ENCODE data around the gene ANKRD17.
"Not testable (repeated sequence)": the region's sequence is repeated elsewhere in the genome, so short reads cannot be mapped to it uniquely, and the experiment has no call there.

Gene ANKRD17

GRCh38 chr4:73272816-73273215 lies 14.2 kb upstream of the ANKRD17 start:
- H3K36me3 ChIP-seq (ENCODE audit: control insufficient read depth, insufficient read depth, low read length): no peaks in the 10 kb centered on the region
- no peaks in the 10 kb centered on the region for H3K4me1 ChIP-seq (ENCODE audit: control insufficient read depth, insufficient read depth, low read length)
- H3K27me3 ChIP-seq (ENCODE audit: control insufficient read depth, insufficient read depth, low read length): no peaks in the 10 kb centered on the region
- H3K9me3 ChIP-seq (ENCODE audit: control insufficient read depth, insufficient read depth, low read length): peaks cover 5% of the 10 kb centered on the region; the same call in 1 of the 2 replicates
- H3K9ac ChIP-seq (ENCODE audit: low read depth, low read length): no peak overlapping the region
- no peak overlapping the region for H3K27ac ChIP-seq (ENCODE audit: low read depth, low read length)
- no peak overlapping the region for H3K4me3 ChIP-seq (ENCODE audit: low read depth, low read length)

DNA sequence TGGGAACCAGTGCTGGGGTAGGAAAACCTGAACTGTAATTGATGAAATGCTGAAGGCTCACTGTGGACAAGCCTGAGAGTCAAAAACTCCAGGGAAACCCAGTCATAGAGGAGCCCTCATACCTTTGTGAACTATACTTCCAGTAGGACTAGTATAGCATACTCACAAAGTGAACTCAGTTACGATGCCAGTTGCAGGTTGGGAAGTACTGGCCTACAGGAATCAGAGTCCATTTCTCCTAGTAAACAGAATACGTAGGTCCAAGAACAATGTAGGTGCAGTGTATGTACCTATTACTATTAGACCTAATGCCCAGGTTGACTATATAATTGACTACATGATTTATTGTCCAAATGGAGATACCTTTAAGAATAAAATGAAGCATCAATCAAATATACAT lies 8.5 kb upstream of the ANKRD17 start:
- no peak overlapping the region for H3K27ac ChIP-seq (ENCODE audit: low read depth, low read length)

GRCh38 chr4:73259571-73260090 lies 1.0 kb upstream of the ANKRD17 start:
- H3K36me3 ChIP-seq (ENCODE audit: control insufficient read depth, insufficient read depth, low read length): peaks cover 16% of the 10 kb centered on the region
- H3K4me1 ChIP-seq (ENCODE audit: control insufficient read depth, insufficient read depth, low read length): peaks cover 16% of the 10 kb centered on the region
- peak overlapping the region; percentile 97 for H3K9ac ChIP-seq (ENCODE audit: low read depth, low read length)
- H3K27me3 ChIP-seq (ENCODE audit: control insufficient read depth, insufficient read depth, low read length): no peaks in the 10 kb centered on the region
- H3K4me3 ChIP-seq (ENCODE audit: low read depth, low read length): peak overlapping the region; percentile 98
- peak overlapping the region; percentile 98 for H3K27ac ChIP-seq (ENCODE audit: low read depth, low read length)
- H3K9me3 ChIP-seq (ENCODE audit: control insufficient read depth, insufficient read depth, low read length): no peaks in the 10 kb centered on the region

More for the DNA sequence above, 8.5 kb upstream of the ANKRD17 start:
- Histone ChIP-seq H3K27me3 (ENCODE audit: control insufficient read depth, insufficient read depth, low read length) (no peaks in the 10 kb centered on the region), H3K9ac (ENCODE audit: low read depth, low read length) (no peak overlapping the region), H3K36me3 (ENCODE audit: control insufficient read depth, insufficient read depth, low read length) (no peaks in the 10 kb centered on the region), H3K4me3 (ENCODE audit: low read depth, low read length) (no peak overlapping the region), H3K9me3 (ENCODE audit: control insufficient read depth, insufficient read depth, low read length) (no peaks in the 10 kb centered on the region), H3K4me1 (ENCODE audit: control insufficient read depth, insufficient read depth, low read length) (peaks cover 7% of the 10 kb centered on the region; the same call in 1 of the 2 replicates)

DNA sequence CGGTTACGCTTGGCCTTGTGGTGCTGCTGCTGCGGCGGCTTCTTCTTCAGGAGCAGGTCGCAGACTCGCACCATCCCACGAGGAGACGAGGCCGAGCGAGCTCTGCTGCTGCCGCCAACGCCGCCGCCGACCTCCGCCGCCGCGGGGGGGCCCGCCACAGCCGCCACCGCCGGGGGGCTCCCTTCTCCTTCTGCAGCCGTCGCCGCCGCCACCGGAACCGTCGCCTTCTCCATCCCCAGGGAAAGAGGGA lies 237 bp downstream of the ANKRD17 start:
- Histone ChIP-seq H3K27me3 (ENCODE audit: control insufficient read depth, insufficient read depth, low read length) (no peaks in the 10 kb centered on the region), H3K27ac (ENCODE audit: low read depth, low read length) (peak overlapping the region; percentile 98), H3K9me3 (ENCODE audit: control insufficient read depth, insufficient read depth, low read length) (no peaks in the 10 kb centered on the region)

DNA sequence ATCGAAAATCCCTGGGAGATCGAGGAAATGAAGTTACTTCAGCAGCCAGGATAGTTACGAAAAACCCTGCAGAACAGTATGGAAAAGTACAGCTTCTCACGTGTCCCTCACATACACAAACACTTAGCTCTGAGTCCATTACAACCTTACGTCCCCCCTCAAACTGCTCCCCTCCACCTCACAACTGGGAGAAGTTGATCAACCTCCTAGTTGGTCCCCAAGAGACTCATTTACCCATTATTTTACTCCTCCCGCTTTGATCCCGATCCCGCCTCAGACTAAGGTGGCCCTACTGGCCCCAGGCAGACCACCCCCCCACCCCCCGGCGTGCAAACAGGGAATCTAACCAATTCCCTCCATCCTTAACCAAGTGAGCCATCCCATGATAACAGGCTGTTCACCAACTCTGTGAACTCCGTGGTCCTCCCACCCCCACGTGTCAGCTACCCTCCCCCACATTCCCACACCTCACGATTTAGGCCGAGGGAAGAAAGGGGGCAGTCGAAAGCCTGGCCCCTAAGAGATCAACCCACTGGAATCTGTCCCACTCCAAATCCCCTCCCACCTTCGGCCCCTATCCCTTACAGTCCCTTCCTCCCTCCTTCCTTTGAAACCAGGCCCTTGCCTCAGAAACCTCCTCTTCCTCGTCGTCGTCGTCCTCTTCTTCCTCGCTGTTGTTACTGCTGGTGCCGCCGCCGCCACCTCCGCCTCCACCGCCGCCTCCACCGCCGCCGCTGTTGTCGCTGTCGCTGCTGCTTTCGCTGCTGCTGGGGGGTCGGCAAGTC lies 755 bp downstream of the ANKRD17 start:
- H3K4me1 ChIP-seq (ENCODE audit: control insufficient read depth, insufficient read depth, low read length): peaks cover 16% of the 10 kb centered on the region
- peak overlapping the region; percentile 97 for H3K9ac ChIP-seq (ENCODE audit: low read depth, low read length)
- H3K27me3 ChIP-seq (ENCODE audit: control insufficient read depth, insufficient read depth, low read length): no peaks in the 10 kb centered on the region
- peak overlapping the region; percentile 98 for H3K4me3 ChIP-seq (ENCODE audit: low read depth, low read length)
- no peaks in the 10 kb centered on the region for H3K9me3 ChIP-seq (ENCODE audit: control insufficient read depth, insufficient read depth, low read length)
- peaks cover 25% of the 10 kb centered on the region for H3K36me3 ChIP-seq (ENCODE audit: control insufficient read depth, insufficient read depth, low read length)
- peak overlapping the region; percentile 98 for H3K27ac ChIP-seq (ENCODE audit: low read depth, low read length)

More for the DNA sequence above, 237 bp downstream of the ANKRD17 start:
- Histone ChIP-seq H3K36me3 (ENCODE audit: control insufficient read depth, insufficient read depth, low read length) (peaks cover 20% of the 10 kb centered on the region), H3K4me1 (ENCODE audit: control insufficient read depth, insufficient read depth, low read length) (peaks cover 16% of the 10 kb centered on the region), H3K4me3 (ENCODE audit: low read depth, low read length) (peak overlapping the region; percentile 98), H3K9ac (ENCODE audit: low read depth, low read length) (peak overlapping the region; percentile 97)

DNA sequence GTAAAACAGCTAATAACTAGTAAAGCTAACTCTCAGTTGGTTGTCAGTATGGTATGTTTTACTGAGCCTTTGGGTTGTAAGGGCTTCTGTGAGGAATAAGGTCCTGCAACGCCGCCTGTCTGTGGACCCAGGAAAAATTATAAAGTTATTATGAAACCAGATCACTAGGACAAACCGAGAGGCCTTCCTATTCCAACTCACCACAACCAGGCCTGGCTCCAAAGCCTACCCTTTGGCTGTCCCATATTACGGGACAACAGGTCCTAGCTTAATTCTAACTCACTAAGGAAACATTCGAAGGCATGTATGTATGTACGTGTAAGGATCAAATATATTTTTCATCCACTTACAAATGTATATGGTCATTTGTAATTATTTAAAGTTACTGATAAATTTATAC lies 1.4 kb downstream of the ANKRD17 start:
- H3K4me1 ChIP-seq (ENCODE audit: control insufficient read depth, insufficient read depth, low read length): peaks cover 16% of the 10 kb centered on the region
- no peaks in the 10 kb centered on the region for H3K9me3 ChIP-seq (ENCODE audit: control insufficient read depth, insufficient read depth, low read length)
- peak overlapping the region; percentile 98 for H3K4me3 ChIP-seq (ENCODE audit: low read depth, low read length)
- H3K36me3 ChIP-seq (ENCODE audit: control insufficient read depth, insufficient read depth, low read length): peaks cover 31% of the 10 kb centered on the region
- H3K27me3 ChIP-seq (ENCODE audit: control insufficient read depth, insufficient read depth, low read length): no peaks in the 10 kb centered on the region
- H3K27ac ChIP-seq (ENCODE audit: low read depth, low read length): peak overlapping the region; percentile 98
- H3K9ac ChIP-seq (ENCODE audit: low read depth, low read length): peak overlapping the region; percentile 97; the same call in 1 of the 2 replicates

DNA sequence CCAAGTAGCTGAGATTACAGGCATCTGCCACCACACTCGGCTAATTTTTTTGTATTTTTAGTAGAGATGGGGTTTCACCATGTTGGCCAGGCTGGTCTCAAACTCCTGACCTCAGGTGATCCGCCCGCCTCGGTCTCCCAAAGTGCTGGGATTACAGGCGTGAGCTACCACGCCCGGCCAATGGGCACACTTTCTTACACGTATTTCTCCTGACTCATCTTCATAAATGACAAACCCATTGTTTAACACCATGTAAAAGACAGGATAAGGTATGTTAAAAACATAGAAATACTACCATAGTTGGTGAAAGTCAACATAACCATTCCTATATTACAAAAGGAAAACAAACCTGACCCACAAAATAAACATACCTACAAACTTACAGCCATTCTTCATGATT lies 2.8 kb downstream of the ANKRD17 start:
- peaks cover 34% of the 10 kb centered on the region for H3K36me3 ChIP-seq (ENCODE audit: control insufficient read depth, insufficient read depth, low read length)
- not testable (repeated sequence) for H3K27me3 ChIP-seq (ENCODE audit: control insufficient read depth, insufficient read depth, low read length); H3K27ac ChIP-seq (ENCODE audit: low read depth, low read length); H3K9me3 ChIP-seq (ENCODE audit: control insufficient read depth, insufficient read depth, low read length); H3K9ac ChIP-seq (ENCODE audit: low read depth, low read length)
- H3K4me1 ChIP-seq (ENCODE audit: control insufficient read depth, insufficient read depth, low read length): peaks cover 16% of the 10 kb centered on the region
- 0 out of 2 replicates have a peak overlapping the region, but pooled peaks have one; percentile 98 for H3K4me3 ChIP-seq (ENCODE audit: low read depth, low read length)

GRCh38 chr4:73252001-73252400 lies 6.6 kb downstream of the ANKRD17 start:
- peaks cover 14% of the 10 kb centered on the region; the same call in 1 of the 2 replicates for H3K4me1 ChIP-seq (ENCODE audit: control insufficient read depth, insufficient read depth, low read length)
- no peak overlapping the region for H3K27ac ChIP-seq (ENCODE audit: low read depth, low read length)
- no peak overlapping the region for H3K4me3 ChIP-seq (ENCODE audit: low read depth, low read length)
- H3K9me3 ChIP-seq (ENCODE audit: control insufficient read depth, insufficient read depth, low read length): no peaks in the 10 kb centered on the region
- no peak overlapping the region for H3K9ac ChIP-seq (ENCODE audit: low read depth, low read length)
- H3K36me3 ChIP-seq (ENCODE audit: control insufficient read depth, insufficient read depth, low read length): peaks cover 34% of the 10 kb centered on the region
- H3K27me3 ChIP-seq (ENCODE audit: control insufficient read depth, insufficient read depth, low read length): no peaks in the 10 kb centered on the region

DNA sequence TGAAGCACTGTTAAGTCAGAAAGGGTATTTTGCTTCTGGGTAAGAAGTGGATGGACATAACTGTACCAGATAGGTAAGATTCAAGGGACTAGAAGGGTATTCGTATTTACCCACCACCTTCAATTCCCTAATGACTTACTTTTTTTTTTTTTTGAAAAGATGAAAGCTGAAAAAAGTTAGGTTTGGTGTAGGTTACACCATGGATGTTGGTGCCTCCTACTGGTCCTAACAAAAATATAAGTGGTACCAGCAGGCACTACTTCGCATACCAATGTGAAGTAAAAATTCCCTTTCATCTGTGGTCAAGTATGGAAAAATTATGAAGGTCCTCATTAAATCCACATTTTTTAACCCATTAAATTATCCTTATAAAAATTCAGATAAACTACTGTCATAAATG lies 7.2 kb downstream of the ANKRD17 start:
- Histone ChIP-seq H3K27me3 (ENCODE audit: control insufficient read depth, insufficient read depth, low read length) (no peaks in the 10 kb centered on the region), H3K36me3 (ENCODE audit: control insufficient read depth, insufficient read depth, low read length) (peaks cover 28% of the 10 kb centered on the region), H3K4me3 (ENCODE audit: low read depth, low read length) (no peak overlapping the region), H3K4me1 (ENCODE audit: control insufficient read depth, insufficient read depth, low read length) (peaks cover 12% of the 10 kb centered on the region; the same call in 1 of the 2 replicates), H3K9ac (ENCODE audit: low read depth, low read length) (no peak overlapping the region), H3K27ac (ENCODE audit: low read depth, low read length) (no peak overlapping the region), H3K9me3 (ENCODE audit: control insufficient read depth, insufficient read depth, low read length) (no peaks in the 10 kb centered on the region)

DNA sequence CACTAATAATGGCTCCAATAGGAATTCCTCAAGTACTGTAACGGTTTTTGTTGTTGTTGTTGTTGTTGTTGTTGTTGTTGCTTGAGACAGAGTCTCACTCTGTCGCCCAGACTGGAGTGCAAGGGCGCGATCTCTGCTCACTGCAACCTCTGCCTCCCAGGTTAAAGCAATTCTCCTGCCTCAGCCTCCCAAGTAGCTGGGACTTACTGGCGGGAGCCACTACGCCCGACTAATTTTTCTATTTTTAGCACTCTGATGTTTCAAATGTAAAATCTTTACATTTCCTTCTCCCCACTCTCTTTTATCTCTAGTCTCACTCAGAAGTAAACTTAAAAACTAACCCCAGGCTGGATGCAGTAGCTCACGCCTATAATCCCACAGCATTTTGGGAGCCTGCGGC lies 8.0 kb downstream of the ANKRD17 start:
- Histone ChIP-seq H3K4me1 (ENCODE audit: control insufficient read depth, insufficient read depth, low read length) (peaks cover 14% of the 10 kb centered on the region; the same call in 1 of the 2 replicates), H3K9ac (ENCODE audit: low read depth, low read length) (no peak overlapping the region), H3K36me3 (ENCODE audit: control insufficient read depth, insufficient read depth, low read length) (peaks cover 24% of the 10 kb centered on the region), H3K27me3 (ENCODE audit: control insufficient read depth, insufficient read depth, low read length) (no peaks in the 10 kb centered on the region), H3K9me3 (ENCODE audit: control insufficient read depth, insufficient read depth, low read length) (no peaks in the 10 kb centered on the region), H3K27ac (ENCODE audit: low read depth, low read length) (no peak overlapping the region), H3K4me3 (ENCODE audit: low read depth, low read length) (no peak overlapping the region)

- Histone ChIP-seq H3K36me3 (ENCODE audit: control insufficient read depth, insufficient read depth, low read length) (peaks cover 17% of the 10 kb centered on the region), H3K9ac (ENCODE audit: low read depth, low read length) (no peak overlapping the region), H3K27me3 (ENCODE audit: control insufficient read depth, insufficient read depth, low read length) (no peaks in the 10 kb centered on the region)
Observed at GRCh38 chr4:73248821-73249220, 9.8 kb downstream of the ANKRD17 start.

More at GRCh38 chr4:73248821-73249220, 9.8 kb downstream of the ANKRD17 start:
- H3K4me3 ChIP-seq (ENCODE audit: low read depth, low read length): no peak overlapping the region
- no peak overlapping the region for H3K27ac ChIP-seq (ENCODE audit: low read depth, low read length)
- peaks cover 16% of the 10 kb centered on the region; the same call in 1 of the 2 replicates for H3K4me1 ChIP-seq (ENCODE audit: control insufficient read depth, insufficient read depth, low read length)
- no peaks in the 10 kb centered on the region for H3K9me3 ChIP-seq (ENCODE audit: control insufficient read depth, insufficient read depth, low read length)
